ENCODE results near the gene CPEB3. TPM values are rescaled to one million over a fixed set of nuclear protein-coding genes. Genes with fewer than 3 reads are reported as not detected.

The CPEB3 gene
- total RNA-seq, 1 donor from 2014 or later = 21.2 TPM

DNA sequence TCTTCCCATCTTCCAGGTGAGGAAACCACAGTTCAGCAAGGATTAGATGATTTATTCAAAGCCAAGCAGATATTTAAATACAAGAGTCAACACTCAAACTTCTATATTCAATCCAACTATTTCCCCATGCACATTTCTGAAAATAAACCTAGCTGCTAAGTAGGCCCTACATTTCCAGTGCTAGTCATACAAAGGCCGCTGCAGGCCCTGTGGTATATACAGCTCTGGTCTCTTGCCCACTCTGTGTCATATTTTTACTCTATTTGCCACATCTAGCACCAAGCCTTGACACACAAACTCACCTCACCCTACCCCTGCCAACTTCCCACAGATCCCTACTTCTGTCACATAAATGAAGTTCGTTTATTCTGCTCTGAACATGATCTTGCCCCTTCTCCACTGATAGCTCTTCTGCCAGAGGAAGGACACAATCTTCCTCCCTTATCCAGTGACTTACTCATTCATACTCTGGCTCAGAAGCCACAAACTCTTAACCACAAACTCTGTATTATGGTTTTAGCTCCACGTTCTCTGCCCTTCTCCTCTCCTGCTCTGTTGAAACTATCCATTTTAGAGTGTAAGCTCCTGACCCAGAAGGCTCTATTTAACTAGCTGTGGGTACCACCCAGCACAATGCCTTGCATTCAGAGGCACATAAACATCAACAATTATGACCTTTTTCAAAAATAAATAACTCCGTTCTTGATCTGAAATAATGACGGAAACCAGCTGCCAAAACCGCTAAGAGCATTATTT, 180.7 kb downstream of the CPEB3 start:
- no peak for DNase-seq (ENCODE audit: low spot score in 2 of 2)
- no peak for FAIRE-seq

GRCh38 chr10:92108747-92109146, 182.1 kb downstream of the CPEB3 start:
- DNase-seq (ENCODE audit: low spot score in 2 of 2) (no peak), FAIRE-seq (no peak)

- no peak for DNase-seq (ENCODE audit: low spot score in 2 of 2)
- FAIRE-seq = no peak
These were observed 182.8 kb downstream of the CPEB3 start for GRCh38 chr10:92108120-92108519.

GRCh38 chr10:92103376-92104090, 187.3 kb downstream of the CPEB3 start:
- DNase-seq (ENCODE audit: low spot score in 2 of 2) = no peak

DNA sequence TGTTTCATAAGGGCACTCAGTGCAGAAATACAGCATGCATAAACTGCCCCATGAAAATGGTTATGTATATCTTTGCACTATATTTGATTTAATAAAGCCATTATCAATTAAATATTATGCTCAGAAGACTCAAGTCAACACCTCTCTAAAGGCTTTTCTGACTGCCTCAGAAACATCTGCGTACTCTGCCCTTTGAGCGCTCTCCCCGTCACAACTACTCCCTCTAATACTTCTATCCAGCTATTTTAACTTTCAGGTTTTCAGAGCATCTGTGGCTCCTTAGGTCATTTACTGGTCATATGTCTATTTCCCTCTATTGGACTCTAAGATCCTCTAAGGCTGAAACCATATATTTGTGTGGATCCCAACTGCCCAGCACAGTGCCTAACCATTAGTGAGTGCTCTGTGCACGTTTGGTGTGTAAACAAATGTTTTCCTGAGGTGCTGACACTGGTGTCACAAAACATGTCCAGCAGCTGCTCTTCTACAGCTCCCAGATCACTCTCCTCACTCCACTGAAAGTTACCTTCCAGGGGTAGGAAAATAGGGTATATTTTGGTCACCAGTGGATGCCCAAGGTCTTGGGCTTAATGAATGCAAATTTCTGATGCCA, 188.2 kb downstream of the CPEB3 start:
- no peak for DNase-seq (ENCODE audit: low spot score in 2 of 2)
- no peak for FAIRE-seq

More at GRCh38 chr10:92103376-92104090, 187.3 kb downstream of the CPEB3 start:
- no peak for FAIRE-seq

- FAIRE-seq (no peak), DNase-seq (ENCODE audit: low spot score in 2 of 2) (no peak)
These were observed 195.9 kb downstream of the CPEB3 start for GRCh38 chr10:92094960-92095359.

GRCh38 chr10:92091965-92092364, 198.9 kb downstream of the CPEB3 start:
- DNase-seq (ENCODE audit: low spot score in 2 of 2) = no peak
- FAIRE-seq = no peak

- no peak for FAIRE-seq
- peak; percentile 29 to 41 for DNase-seq (ENCODE audit: low spot score in 2 of 2)
These were observed 203.0 kb downstream of the CPEB3 start for GRCh38 chr10:92087750-92088395.

- no peak for FAIRE-seq
- DNase-seq (ENCODE audit: low spot score in 2 of 2) = no peak
These were observed 208.1 kb downstream of the CPEB3 start for GRCh38 chr10:92082583-92083280.

GRCh38 chr10:92081641-92082040, 209.2 kb downstream of the CPEB3 start:
- DNase-seq (ENCODE audit: low spot score in 2 of 2) = no peak
- FAIRE-seq = no peak

- FAIRE-seq = no peak
- DNase-seq (ENCODE audit: low spot score in 2 of 2) = no peak
These were observed 210.6 kb downstream of the CPEB3 start for GRCh38 chr10:92080244-92080643.

- DNase-seq (ENCODE audit: low spot score in 2 of 2) (no peak), FAIRE-seq (no peak)
These were observed 211.9 kb downstream of the CPEB3 start for GRCh38 chr10:92079003-92079402.

- FAIRE-seq = no peak
- DNase-seq (ENCODE audit: low spot score in 2 of 2) = no peak
These were observed 214.2 kb downstream of the CPEB3 start for GRCh38 chr10:92076722-92077121.

DNA sequence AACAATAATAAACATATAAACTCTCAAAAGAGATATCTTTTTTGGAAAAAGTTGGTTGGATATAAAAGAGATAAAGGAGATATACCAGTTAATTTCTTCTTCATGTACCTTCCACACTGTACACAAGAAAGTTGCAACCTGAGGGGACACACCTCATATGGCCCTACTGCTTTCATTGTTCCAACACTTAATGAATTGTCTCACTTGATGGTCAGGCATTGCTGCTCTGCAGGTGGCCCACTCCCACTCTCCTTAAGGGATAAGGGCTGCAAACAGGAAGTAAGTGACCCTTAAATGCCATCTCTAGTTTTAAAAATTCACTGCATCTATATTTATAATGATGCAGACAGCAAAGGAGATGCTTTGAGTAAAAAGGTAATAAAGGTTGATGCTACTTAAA, 215.0 kb downstream of the CPEB3 start:
- FAIRE-seq (no peak), DNase-seq (ENCODE audit: low spot score in 2 of 2) (no peak)

DNA sequence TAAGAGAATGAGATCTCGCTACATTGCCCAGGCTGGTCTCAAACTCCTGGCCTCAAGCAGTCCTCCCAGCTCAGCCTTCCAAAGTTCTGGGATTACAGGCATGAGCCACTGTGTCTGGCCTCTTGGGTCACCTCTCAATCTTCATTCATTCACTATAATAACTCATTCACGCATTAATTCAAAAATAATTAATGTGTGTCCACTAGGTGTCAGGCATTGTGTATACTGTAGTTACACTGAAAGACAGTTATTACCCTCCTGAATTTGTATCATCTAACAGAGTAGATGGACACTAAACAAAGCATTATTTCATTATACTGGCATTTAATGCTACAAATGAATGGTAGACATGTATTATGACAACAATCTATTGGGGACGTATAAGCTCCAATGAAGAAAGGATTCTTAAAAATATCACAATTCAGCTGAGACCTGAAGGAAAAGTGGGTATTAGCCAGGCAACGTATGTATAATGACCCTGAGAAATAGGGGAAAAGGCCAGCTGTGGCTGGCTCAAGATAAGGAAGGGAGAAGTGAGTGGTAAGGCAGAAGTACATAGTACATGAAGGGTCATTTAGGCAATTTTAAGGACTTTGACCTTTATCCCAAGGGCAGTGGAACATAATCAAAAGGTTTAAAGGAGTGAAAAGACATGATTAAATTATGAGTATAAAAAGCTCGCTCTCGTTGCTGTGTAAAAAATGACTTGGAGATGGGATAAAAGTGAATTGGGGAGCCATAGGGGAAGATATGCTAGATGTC, 216.6 kb downstream of the CPEB3 start:
- FAIRE-seq = no peak
- no peak for DNase-seq (ENCODE audit: low spot score in 2 of 2)

- DNase-seq (ENCODE audit: low spot score in 2 of 2) (no peak), FAIRE-seq (no peak)
These were observed 222.0 kb downstream of the CPEB3 start for GRCh38 chr10:92068900-92069299.

DNA sequence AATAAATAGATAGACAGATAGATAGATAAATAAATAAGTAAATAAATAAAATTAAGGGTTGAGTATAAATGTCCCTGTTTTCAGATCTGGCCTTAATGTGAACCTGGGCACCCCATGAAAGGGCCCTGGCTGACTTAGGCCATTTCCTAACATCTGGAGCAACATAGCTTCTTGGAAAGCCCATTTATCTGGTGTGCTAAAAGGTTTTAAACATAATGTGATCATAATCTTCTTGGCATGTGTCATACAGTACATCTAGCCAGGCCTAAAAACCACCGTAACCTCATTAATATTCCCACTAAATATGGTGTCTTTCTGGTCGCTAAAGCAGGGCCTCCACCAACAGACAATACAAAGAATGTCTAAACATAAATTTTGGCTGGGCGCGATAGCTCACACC, 224.5 kb downstream of the CPEB3 start:
- DNase-seq (ENCODE audit: low spot score in 2 of 2) (no peak), FAIRE-seq (no peak)

GRCh38 chr10:92064506-92064905, 226.4 kb downstream of the CPEB3 start:
- DNase-seq (ENCODE audit: low spot score in 2 of 2) (no peak), FAIRE-seq (no peak)

GRCh38 chr10:92062273-92062672, 228.6 kb downstream of the CPEB3 start:
- FAIRE-seq (no peak), DNase-seq (ENCODE audit: low spot score in 2 of 2) (no peak)

- FAIRE-seq (no peak), DNase-seq (ENCODE audit: low spot score in 2 of 2) (no peak)
These were observed 236.1 kb downstream of the CPEB3 start for GRCh38 chr10:92054807-92055206.
